Activated naive CD4-positive, alpha-beta T cell treated with anti-CD3 and anti-CD28 coated beads, Interleukin-2, amount 50 U/mL, for 16 hours (primary cell): ENCODE measurements around the gene GARS1.
"Not testable (repeated sequence)": the region's sequence is repeated elsewhere in the genome, so short reads cannot be mapped to it uniquely, and the experiment has no call there.

Experiments used
- DNase-seq: peaks from one replicate; pipeline ENCODE4 v3.0.0-alpha.2; 2020

Gene GARS1

GRCh38 chr7:30630986-30631385 lies 36.3 kb downstream of the GARS1 start:
- no peak for DNase-seq

- no peak for DNase-seq
Observed at GRCh38 chr7:30633223-30633622, 38.5 kb downstream of the GARS1 start.

- DNase-seq = no peak
Observed at GRCh38 chr7:30634193-30634626, 39.5 kb downstream of the GARS1 start.

- DNase-seq = no peak
Observed at GRCh38 chr7:30634634-30635201, 40.0 kb downstream of the GARS1 start.

- no peak for DNase-seq
Observed at GRCh38 chr7:30635798-30636197, 41.1 kb downstream of the GARS1 start.

- not testable (repeated sequence) for DNase-seq
Observed at GRCh38 chr7:30642322-30642721, 47.6 kb downstream of the GARS1 start.

GRCh38 chr7:30642789-30643188 lies 48.1 kb downstream of the GARS1 start:
- no peak for DNase-seq

- DNase-seq = no peak
Observed at GRCh38 chr7:30644286-30644955, 49.7 kb downstream of the GARS1 start.

- no peak for DNase-seq
Observed at GRCh38 chr7:30645661-30646060, 51.0 kb downstream of the GARS1 start.

- no peak for DNase-seq
Observed at GRCh38 chr7:30646154-30646553, 51.5 kb downstream of the GARS1 start.

GRCh38 chr7:30647589-30648364 lies 53.1 kb downstream of the GARS1 start:
- no peak for DNase-seq

- no peak for DNase-seq
Observed at GRCh38 chr7:30648744-30649540, 54.3 kb downstream of the GARS1 start.

GRCh38 chr7:30649717-30650420 lies 55.2 kb downstream of the GARS1 start:
- DNase-seq = no peak

GRCh38 chr7:30650421-30650808 lies 55.7 kb downstream of the GARS1 start:
- no peak for DNase-seq

- no peak for DNase-seq
Observed at GRCh38 chr7:30652132-30652531, 57.5 kb downstream of the GARS1 start.

GRCh38 chr7:30652698-30653641 lies 58.3 kb downstream of the GARS1 start:
- no peak for DNase-seq

- no peak for DNase-seq
Observed at GRCh38 chr7:30654296-30655090, 59.8 kb downstream of the GARS1 start.

GRCh38 chr7:30655096-30655970 lies 60.7 kb downstream of the GARS1 start:
- DNase-seq = no peak
